PFSK-1 (cell line): ENCODE data around the gene POLR3A.

Experiments
- FOXP2 ChIP-seq: optimal IDR thresholded peaks from 2 replicates; pipeline ENCODE3; 2011; ENCODE audit warnings: borderline replicate concordance, control low read depth, inconsistent platforms; ENCODE audit not compliant: insufficient read depth; ENCODE audit errors: extremely low read length, extremely low read depth
- POLR2AphosphoS5 ChIP-seq: IDR thresholded peaks from 2 replicates; pipeline ENCODE4 v1.6.1; 2012; ENCODE audit warnings: low read depth, mild to moderate bottlenecking, control low read depth, low read length, moderate library complexity
- SIN3A ChIP-seq: IDR thresholded peaks from 2 replicates; pipeline ENCODE4 v1.6.1; 2012; ENCODE audit warnings: mild to moderate bottlenecking, low read length, moderate library complexity, borderline replicate concordance; ENCODE audit not compliant: insufficient read depth
- TAF1 ChIP-seq: IDR thresholded peaks from 2 replicates; pipeline ENCODE4 v1.6.1; 2012; ENCODE audit warnings: low read length, control low read depth, borderline replicate concordance; ENCODE audit not compliant: insufficient read depth
- TF ChIP-seq, protein P1 (sequence below), 2 experiments: IDR thresholded peaks; 2 replicates each; pipeline versions ENCODE4 v1.6.1 to v1.8.0; 2011 to 2012; ENCODE audit warnings: low read depth in 2 of 2, low read length in 2 of 2, control low read depth in 1 of 2, inconsistent platforms in 1 of 2, mild to moderate bottlenecking in 1 of 2, moderate library complexity in 1 of 2; ENCODE audit not compliant: insufficient read depth in 1 of 2

Gene POLR3A

DNA sequence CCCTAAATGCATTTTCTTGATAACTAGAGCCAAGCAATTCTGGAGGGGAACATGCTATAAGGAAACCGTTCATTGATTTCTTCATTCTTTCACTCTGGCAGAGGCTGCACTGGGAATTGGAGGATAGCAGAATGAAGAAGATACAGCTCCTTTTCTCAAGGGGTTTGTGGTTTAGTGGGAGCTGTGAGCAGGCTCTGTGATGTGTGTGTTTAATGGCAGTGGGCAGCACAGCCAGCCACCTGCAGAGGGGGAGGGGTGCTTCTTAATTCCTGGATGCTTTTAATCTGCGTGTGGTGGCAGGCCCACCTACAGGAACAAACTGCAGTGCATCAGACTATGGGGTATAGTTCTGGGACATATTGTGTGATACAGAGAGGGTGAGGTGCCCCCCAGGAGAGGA lies 36.3 kb upstream of the POLR3A start:
- TF ChIP-seq FOXP2 (no peak), TAF1 (no peak), SIN3A (no peak), POLR2AphosphoS5 (no peak)
- TF ChIP-seq, protein P1, sequence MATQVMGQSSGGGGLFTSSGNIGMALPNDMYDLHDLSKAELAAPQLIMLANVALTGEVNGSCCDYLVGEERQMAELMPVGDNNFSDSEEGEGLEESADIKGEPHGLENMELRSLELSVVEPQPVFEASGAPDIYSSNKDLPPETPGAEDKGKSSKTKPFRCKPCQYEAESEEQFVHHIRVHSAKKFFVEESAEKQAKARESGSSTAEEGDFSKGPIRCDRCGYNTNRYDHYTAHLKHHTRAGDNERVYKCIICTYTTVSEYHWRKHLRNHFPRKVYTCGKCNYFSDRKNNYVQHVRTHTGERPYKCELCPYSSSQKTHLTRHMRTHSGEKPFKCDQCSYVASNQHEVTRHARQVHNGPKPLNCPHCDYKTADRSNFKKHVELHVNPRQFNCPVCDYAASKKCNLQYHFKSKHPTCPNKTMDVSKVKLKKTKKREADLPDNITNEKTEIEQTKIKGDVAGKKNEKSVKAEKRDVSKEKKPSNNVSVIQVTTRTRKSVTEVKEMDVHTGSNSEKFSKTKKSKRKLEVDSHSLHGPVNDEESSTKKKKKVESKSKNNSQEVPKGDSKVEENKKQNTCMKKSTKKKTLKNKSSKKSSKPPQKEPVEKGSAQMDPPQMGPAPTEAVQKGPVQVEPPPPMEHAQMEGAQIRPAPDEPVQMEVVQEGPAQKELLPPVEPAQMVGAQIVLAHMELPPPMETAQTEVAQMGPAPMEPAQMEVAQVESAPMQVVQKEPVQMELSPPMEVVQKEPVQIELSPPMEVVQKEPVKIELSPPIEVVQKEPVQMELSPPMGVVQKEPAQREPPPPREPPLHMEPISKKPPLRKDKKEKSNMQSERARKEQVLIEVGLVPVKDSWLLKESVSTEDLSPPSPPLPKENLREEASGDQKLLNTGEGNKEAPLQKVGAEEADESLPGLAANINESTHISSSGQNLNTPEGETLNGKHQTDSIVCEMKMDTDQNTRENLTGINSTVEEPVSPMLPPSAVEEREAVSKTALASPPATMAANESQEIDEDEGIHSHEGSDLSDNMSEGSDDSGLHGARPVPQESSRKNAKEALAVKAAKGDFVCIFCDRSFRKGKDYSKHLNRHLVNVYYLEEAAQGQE (IDR thresholded peaks at IDR 0.05; ENCODE audit: insufficient read depth in 1 of 2, low read depth in 2 of 2, low read length in 2 of 2), result no peak

DNA sequence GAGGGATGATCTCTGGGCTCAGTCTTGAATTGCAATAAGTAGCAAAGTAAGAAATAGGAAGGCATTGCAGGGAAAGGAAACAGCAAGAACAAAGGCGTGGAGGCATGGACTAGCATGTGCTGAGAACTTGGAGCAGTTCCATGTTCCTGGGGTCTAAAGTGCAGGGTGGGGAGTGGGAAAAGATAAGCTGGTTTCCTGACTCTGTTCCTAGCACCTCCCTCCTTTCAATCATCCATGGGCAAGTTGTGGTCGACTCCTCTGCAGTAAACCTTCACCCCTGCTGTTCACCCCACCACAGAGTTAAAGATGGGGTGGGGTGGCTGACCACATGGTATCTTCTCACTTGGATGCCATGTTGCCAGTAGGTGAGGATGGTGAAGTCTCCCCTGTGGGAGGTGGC lies 33.9 kb upstream of the POLR3A start:
- no peak for TF ChIP-seq FOXP2
- TF ChIP-seq SIN3A, result no peak
- no peak for TF ChIP-seq TAF1
- TF ChIP-seq, protein P1 (IDR thresholded peaks at IDR 0.05; ENCODE audit: insufficient read depth in 1 of 2, low read depth in 2 of 2, low read length in 2 of 2), result no peak
- TF ChIP-seq POLR2AphosphoS5, result no peak

DNA sequence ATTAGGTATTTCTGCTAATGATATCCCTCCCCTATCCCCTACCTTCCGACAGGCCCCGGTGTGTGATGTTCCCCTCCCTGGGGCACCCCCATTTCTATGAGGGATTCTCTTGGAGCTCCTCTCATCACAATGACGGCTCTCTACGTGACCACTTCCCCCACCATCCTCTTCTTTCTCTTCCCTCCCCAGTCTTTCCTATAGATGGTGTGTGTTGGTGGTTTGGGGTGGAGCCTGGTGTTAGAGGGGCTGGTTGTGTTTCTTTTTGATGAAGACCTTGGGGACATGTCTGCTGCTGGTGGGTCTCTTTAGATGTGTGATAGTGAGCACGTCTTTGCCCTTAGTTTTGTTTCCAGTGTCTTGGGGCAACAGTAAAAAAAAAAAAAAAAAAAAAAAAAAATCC lies 33.0 kb upstream of the POLR3A start:
- TF ChIP-seq POLR2AphosphoS5 (no peak), SIN3A (no peak), FOXP2 (no peak), TAF1 (no peak)
- TF ChIP-seq, protein P1 (IDR thresholded peaks at IDR 0.05; ENCODE audit: insufficient read depth in 1 of 2, low read depth in 2 of 2, low read length in 2 of 2), result no peak

DNA sequence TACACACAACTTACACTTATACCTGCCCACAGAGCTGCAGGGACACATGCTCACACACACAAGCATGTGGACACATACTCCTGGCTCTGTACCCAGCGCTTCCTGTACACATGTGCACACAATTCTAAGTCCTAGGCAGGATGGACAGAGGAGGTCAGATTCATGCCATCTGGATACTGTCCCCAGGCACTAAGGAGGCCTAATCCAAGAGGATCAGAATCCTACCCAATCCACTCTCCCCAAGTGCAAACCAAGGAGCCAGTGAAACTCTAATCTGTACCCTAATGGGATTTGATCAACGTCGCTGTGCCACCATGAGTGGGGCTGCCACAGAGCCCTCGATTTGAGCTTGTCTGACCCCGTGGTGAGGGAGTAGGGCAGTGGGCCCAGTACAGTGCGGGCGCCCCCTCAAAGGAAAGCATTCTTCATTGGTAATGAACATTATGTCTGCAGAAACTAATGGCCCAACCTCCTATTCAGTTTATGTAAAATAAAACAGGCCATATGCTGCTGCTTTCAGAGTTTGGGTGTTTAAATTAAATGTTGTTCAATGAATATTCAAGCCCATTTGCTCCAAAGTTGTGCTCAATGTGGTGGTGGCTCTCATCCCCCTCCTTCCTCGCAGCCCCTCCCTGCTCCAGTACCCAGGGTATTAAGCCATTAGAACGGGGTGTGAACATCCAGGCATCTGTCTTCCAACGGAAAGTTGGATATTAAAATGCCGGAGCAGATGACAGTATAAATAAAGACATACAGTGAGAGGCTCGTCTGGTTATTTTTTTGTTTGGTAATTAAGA lies 30.8 kb upstream of the POLR3A start:
- TF ChIP-seq TAF1 (no peak), SIN3A (no peak), POLR2AphosphoS5 (no peak), FOXP2 (no peak)
- TF ChIP-seq, protein P1 (IDR thresholded peaks at IDR 0.05; ENCODE audit: insufficient read depth in 1 of 2, low read depth in 2 of 2, low read length in 2 of 2), result no peak
